ENCODE measurements around the gene CYP26B1.
A peak's percentile ranks its signal among the peaks of the same experiment; 100 is the strongest.

Gene CYP26B1

GRCh38 chr2:72162574-72162973, 14.9 kb upstream of the CYP26B1 start:
- no peak overlapping the region for H3K4me2 ChIP-seq (ENCODE audit: insufficient read depth, low read length, poor library complexity, severe bottlenecking)
- H3K79me1 ChIP-seq (ENCODE audit: low read depth, low read length), result no peaks in the 10 kb centered on the region
- H3K4ac ChIP-seq (ENCODE audit: low read length), result no peak overlapping the region
- no peaks in the 10 kb centered on the region for H3K36me3 ChIP-seq (replicated peaks in 1 of 2; ENCODE audit: control insufficient read depth in 2 of 2, insufficient read depth in 2 of 2, low read length in 2 of 2)
- no CpG with 5 or more reads among the region's 5 CpGs for WGBS, 2 donors (ENCODE audit: extremely low coverage in 2 of 2, insufficient read length in 2 of 2, insufficient replicate concordance in 1 of 2)
- H3K14ac ChIP-seq (ENCODE audit: low read length), result no peak overlapping the region
- no peak overlapping the region for H2BK15ac ChIP-seq (ENCODE audit: low read length)
- no peak overlapping the region for H3K18ac ChIP-seq (ENCODE audit: low read length)
- H4K8ac ChIP-seq (ENCODE audit: low read depth, low read length), result no peak overlapping the region
- no peak overlapping the region for H2BK120ac ChIP-seq (ENCODE audit: low read depth, low read length)
- no peak overlapping the region for H2AFZ ChIP-seq (ENCODE audit: low read length)
- no peaks in the 10 kb centered on the region for H3K9me3 ChIP-seq (replicated peaks in 1 of 2; ENCODE audit: control insufficient read depth in 2 of 2, insufficient read depth in 1 of 2, low read depth in 1 of 2, low read length in 2 of 2)
- no peak overlapping the region for H3K23ac ChIP-seq (ENCODE audit: low read depth, low read length, poor library complexity)
- no peak overlapping the region for H4K91ac ChIP-seq (ENCODE audit: low read depth, low read length, poor library complexity)
- DNase-seq (ENCODE audit: low spot score), result no peak
- no peak overlapping the region for H2BK12ac ChIP-seq (ENCODE audit: low read length)
- H3K9ac ChIP-seq (ENCODE audit: low read depth, low read length, poor library complexity), result no peak overlapping the region
- H3K4me3 ChIP-seq (ENCODE audit: low read length in 2 of 2), result no peak overlapping the region
- no peaks in the 10 kb centered on the region for H3K27me3 ChIP-seq (ENCODE audit: control insufficient read depth in 3 of 3, insufficient read depth in 3 of 3, low read depth in 1 of 3, low read length in 3 of 3)
- no peak overlapping the region for H2AK5ac ChIP-seq (ENCODE audit: low read depth, low read length)
- H3K4me1 ChIP-seq (ENCODE audit: control insufficient read depth in 2 of 2, insufficient read depth in 1 of 2, low read depth in 1 of 2, low read length in 2 of 2), result no peaks in the 10 kb centered on the region
- H2BK5ac ChIP-seq (ENCODE audit: low read length), result no peak overlapping the region
- no peak overlapping the region for H3K27ac ChIP-seq (replicated peaks; ENCODE audit: low read length)

GRCh38 chr2:72159211-72159993, 11.7 kb upstream of the CYP26B1 start:
- Histone ChIP-seq H3K4ac (ENCODE audit: low read length) (no peak overlapping the region), H3K4me3 (ENCODE audit: low read length in 2 of 2) (no peak overlapping the region), H2BK5ac (ENCODE audit: low read length) (no peak overlapping the region), H3K18ac (ENCODE audit: low read length) (no peak overlapping the region), H3K79me1 (ENCODE audit: low read depth, low read length) (no peaks in the 10 kb centered on the region), H3K9me3 (replicated peaks in 1 of 2; ENCODE audit: control insufficient read depth in 2 of 2, insufficient read depth in 1 of 2, low read depth in 1 of 2, low read length in 2 of 2) (no peaks in the 10 kb centered on the region), H3K27me3 (ENCODE audit: control insufficient read depth in 3 of 3, insufficient read depth in 3 of 3, low read depth in 1 of 3, low read length in 3 of 3) (peaks cover 0 to 27% (median 0%) of the 10 kb centered on the region in 3 experiments), H4K91ac (ENCODE audit: low read depth, low read length, poor library complexity) (no peak overlapping the region), H3K36me3 (replicated peaks in 1 of 2; ENCODE audit: control insufficient read depth in 2 of 2, insufficient read depth in 2 of 2, low read length in 2 of 2) (no peaks in the 10 kb centered on the region), H2AK5ac (ENCODE audit: low read depth, low read length) (no peak overlapping the region), H2BK15ac (ENCODE audit: low read length) (no peak overlapping the region), H2BK12ac (ENCODE audit: low read length) (no peak overlapping the region), H3K14ac (ENCODE audit: low read length) (no peak overlapping the region), H4K8ac (ENCODE audit: low read depth, low read length) (no peak overlapping the region), H3K4me1 (ENCODE audit: control insufficient read depth in 2 of 2, insufficient read depth in 1 of 2, low read depth in 1 of 2, low read length in 2 of 2) (peaks cover 2 to 5% of the 10 kb centered on the region in 2 donors), H3K27ac (replicated peaks; ENCODE audit: low read length) (no peak overlapping the region), H3K23ac (ENCODE audit: low read depth, low read length, poor library complexity) (no peak overlapping the region), H3K9ac (ENCODE audit: low read depth, low read length, poor library complexity) (no peak overlapping the region), H3K4me2 (ENCODE audit: insufficient read depth, low read length, poor library complexity, severe bottlenecking) (no peak overlapping the region), H2AFZ (ENCODE audit: low read length) (no peak overlapping the region), H2BK120ac (ENCODE audit: low read depth, low read length) (no peak overlapping the region)
- DNase-seq (ENCODE audit: low spot score), result no peak
- no CpG with 5 or more reads among the region's 12 CpGs for WGBS, 2 donors (ENCODE audit: extremely low coverage in 2 of 2, insufficient read length in 2 of 2, insufficient replicate concordance in 1 of 2)

GRCh38 chr2:72157871-72158771, 10.5 kb upstream of the CYP26B1 start:
- H3K9ac ChIP-seq (ENCODE audit: low read depth, low read length, poor library complexity), result no peak overlapping the region
- no peak overlapping the region for H4K8ac ChIP-seq (ENCODE audit: low read depth, low read length)
- no peak overlapping the region for H3K4me3 ChIP-seq (ENCODE audit: low read length in 2 of 2)
- H3K18ac ChIP-seq (ENCODE audit: low read length), result no peak overlapping the region
- H2AFZ ChIP-seq (ENCODE audit: low read length), result peak overlapping the region; percentile 47
- H3K36me3 ChIP-seq (replicated peaks in 1 of 2; ENCODE audit: control insufficient read depth in 2 of 2, insufficient read depth in 2 of 2, low read length in 2 of 2), result no peaks in the 10 kb centered on the region
- no peak overlapping the region for H3K23ac ChIP-seq (ENCODE audit: low read depth, low read length, poor library complexity)
- H3K4me2 ChIP-seq (ENCODE audit: insufficient read depth, low read length, poor library complexity, severe bottlenecking), result no peak overlapping the region
- no peak overlapping the region for H2BK12ac ChIP-seq (ENCODE audit: low read length)
- H3K79me1 ChIP-seq (ENCODE audit: low read depth, low read length), result no peaks in the 10 kb centered on the region
- H3K4me1 ChIP-seq (ENCODE audit: control insufficient read depth in 2 of 2, insufficient read depth in 1 of 2, low read depth in 1 of 2, low read length in 2 of 2), result peaks cover 2 to 8% of the 10 kb centered on the region in 2 donors
- no peak overlapping the region for H4K91ac ChIP-seq (ENCODE audit: low read depth, low read length, poor library complexity)
- no peak overlapping the region for H3K14ac ChIP-seq (ENCODE audit: low read length)
- peaks cover 0 to 33% (median 0%) of the 10 kb centered on the region in 3 experiments for H3K27me3 ChIP-seq (ENCODE audit: control insufficient read depth in 3 of 3, insufficient read depth in 3 of 3, low read depth in 1 of 3, low read length in 3 of 3)
- H2BK120ac ChIP-seq (ENCODE audit: low read depth, low read length), result no peak overlapping the region
- no peak for DNase-seq (ENCODE audit: low spot score)
- H3K4ac ChIP-seq (ENCODE audit: low read length), result no peak overlapping the region
- no peak overlapping the region for H2BK5ac ChIP-seq (ENCODE audit: low read length)
- no peaks in the 10 kb centered on the region for H3K9me3 ChIP-seq (replicated peaks in 1 of 2; ENCODE audit: control insufficient read depth in 2 of 2, insufficient read depth in 1 of 2, low read depth in 1 of 2, low read length in 2 of 2)
- no CpG with 5 or more reads among the region's 8 CpGs for WGBS, 2 donors (ENCODE audit: extremely low coverage in 2 of 2, insufficient read length in 2 of 2, insufficient replicate concordance in 1 of 2)
- H3K27ac ChIP-seq (replicated peaks; ENCODE audit: low read length), result no peak overlapping the region
- no peak overlapping the region for H2AK5ac ChIP-seq (ENCODE audit: low read depth, low read length)
- H2BK15ac ChIP-seq (ENCODE audit: low read length), result no peak overlapping the region

- no peaks in the 10 kb centered on the region for H3K9me3 ChIP-seq (replicated peaks in 1 of 2; ENCODE audit: control insufficient read depth in 2 of 2, insufficient read depth in 1 of 2, low read depth in 1 of 2, low read length in 2 of 2)
- no peak overlapping the region for H3K4ac ChIP-seq (ENCODE audit: low read length)
- peaks cover 2 to 8% of the 10 kb centered on the region in 2 donors for H3K4me1 ChIP-seq (ENCODE audit: control insufficient read depth in 2 of 2, insufficient read depth in 1 of 2, low read depth in 1 of 2, low read length in 2 of 2)
- H4K91ac ChIP-seq (ENCODE audit: low read depth, low read length, poor library complexity), result no peak overlapping the region
- H3K27ac ChIP-seq (replicated peaks; ENCODE audit: low read length), result no peak overlapping the region
- no peaks in the 10 kb centered on the region for H3K36me3 ChIP-seq (replicated peaks in 1 of 2; ENCODE audit: control insufficient read depth in 2 of 2, insufficient read depth in 2 of 2, low read length in 2 of 2)
- no peak overlapping the region for H3K4me3 ChIP-seq (ENCODE audit: low read length in 2 of 2)
- H3K4me2 ChIP-seq (ENCODE audit: insufficient read depth, low read length, poor library complexity, severe bottlenecking), result no peak overlapping the region
- H3K79me1 ChIP-seq (ENCODE audit: low read depth, low read length), result no peaks in the 10 kb centered on the region
- no peak overlapping the region for H3K9ac ChIP-seq (ENCODE audit: low read depth, low read length, poor library complexity)
- no peak overlapping the region for H2AK5ac ChIP-seq (ENCODE audit: low read depth, low read length)
- H2BK15ac ChIP-seq (ENCODE audit: low read length), result no peak overlapping the region
- H4K8ac ChIP-seq (ENCODE audit: low read depth, low read length), result no peak overlapping the region
- H3K27me3 ChIP-seq (ENCODE audit: control insufficient read depth in 3 of 3, insufficient read depth in 3 of 3, low read depth in 1 of 3, low read length in 3 of 3), result peaks cover 0 to 43% (median 0%) of the 10 kb centered on the region in 3 experiments
- no CpG with 5 or more reads among the region's 2 CpGs for WGBS, 2 donors (ENCODE audit: extremely low coverage in 2 of 2, insufficient read length in 2 of 2, insufficient replicate concordance in 1 of 2)
- H2BK5ac ChIP-seq (ENCODE audit: low read length), result no peak overlapping the region
- no peak for DNase-seq (ENCODE audit: low spot score)
- no peak overlapping the region for H2BK120ac ChIP-seq (ENCODE audit: low read depth, low read length)
- no peak overlapping the region for H2AFZ ChIP-seq (ENCODE audit: low read length)
- H2BK12ac ChIP-seq (ENCODE audit: low read length), result no peak overlapping the region
- no peak overlapping the region for H3K18ac ChIP-seq (ENCODE audit: low read length)
- no peak overlapping the region for H3K23ac ChIP-seq (ENCODE audit: low read depth, low read length, poor library complexity)
- no peak overlapping the region for H3K14ac ChIP-seq (ENCODE audit: low read length)
Measured at GRCh38 chr2:72156872-72157271, 9.2 kb upstream of the CYP26B1 start.
